ENCODE data around the gene PIRT.

DNA sequence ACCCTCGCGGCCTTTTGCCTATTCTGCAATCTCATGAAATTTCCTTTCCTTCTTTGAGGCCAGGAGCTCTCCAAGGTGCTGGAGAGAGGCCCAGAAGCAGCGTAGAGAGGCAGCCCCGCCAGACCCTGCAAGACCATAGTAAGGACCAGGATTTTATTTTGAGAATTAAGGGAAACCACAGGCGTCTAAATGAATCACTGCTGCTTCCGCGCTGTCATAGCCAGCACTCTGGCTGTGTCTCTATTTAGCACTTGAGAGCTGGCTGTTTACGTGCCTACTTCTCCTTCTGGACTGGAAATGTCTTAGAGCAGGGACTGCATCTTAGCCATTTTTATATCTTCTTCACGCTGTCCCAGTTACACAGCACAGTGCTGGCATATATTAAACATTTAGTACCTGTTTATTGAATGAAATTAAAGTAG is 37.6 kb upstream of the PIRT start:
- TF ChIP-seq POLR2A (IDR thresholded peaks at IDR 0.05): no peak
- TF ChIP-seq, protein P1, sequence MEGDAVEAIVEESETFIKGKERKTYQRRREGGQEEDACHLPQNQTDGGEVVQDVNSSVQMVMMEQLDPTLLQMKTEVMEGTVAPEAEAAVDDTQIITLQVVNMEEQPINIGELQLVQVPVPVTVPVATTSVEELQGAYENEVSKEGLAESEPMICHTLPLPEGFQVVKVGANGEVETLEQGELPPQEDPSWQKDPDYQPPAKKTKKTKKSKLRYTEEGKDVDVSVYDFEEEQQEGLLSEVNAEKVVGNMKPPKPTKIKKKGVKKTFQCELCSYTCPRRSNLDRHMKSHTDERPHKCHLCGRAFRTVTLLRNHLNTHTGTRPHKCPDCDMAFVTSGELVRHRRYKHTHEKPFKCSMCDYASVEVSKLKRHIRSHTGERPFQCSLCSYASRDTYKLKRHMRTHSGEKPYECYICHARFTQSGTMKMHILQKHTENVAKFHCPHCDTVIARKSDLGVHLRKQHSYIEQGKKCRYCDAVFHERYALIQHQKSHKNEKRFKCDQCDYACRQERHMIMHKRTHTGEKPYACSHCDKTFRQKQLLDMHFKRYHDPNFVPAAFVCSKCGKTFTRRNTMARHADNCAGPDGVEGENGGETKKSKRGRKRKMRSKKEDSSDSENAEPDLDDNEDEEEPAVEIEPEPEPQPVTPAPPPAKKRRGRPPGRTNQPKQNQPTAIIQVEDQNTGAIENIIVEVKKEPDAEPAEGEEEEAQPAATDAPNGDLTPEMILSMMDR (IDR thresholded peaks at IDR 0.05 in 8 of 11, conservative IDR thresholded peaks at IDR 0.05 in 3 of 11): no peak

All from spleen (tissue), 7 donors.